HepG2 (cell line): ENCODE data around the gene NPC1. TPM values are rescaled to one million over a fixed set of nuclear protein-coding genes. Genes with fewer than 3 reads are reported as not detected.

Experiments
- E2F5 ChIP-seq: sonication (generic); formaldehyde crosslinking; conservative IDR thresholded peaks from 2 replicates; pipeline ENCODE4 v1.4.0; 2020; ENCODE audit warnings: missing genetic modification reagents
- FOXM1 ChIP-seq: sonication (generic); formaldehyde crosslinking; IDR thresholded peaks from 2 replicates; pipeline ENCODE4 v1.5.0; 2020; ENCODE audit warnings: missing genetic modification reagents
- GLI4 ChIP-seq: sonication (generic); formaldehyde crosslinking; IDR thresholded peaks from 2 replicates; pipeline ENCODE4 v1.5.1; 2020; ENCODE audit warnings: missing genetic modification reagents, mild to moderate bottlenecking, moderate library complexity, borderline replicate concordance
- HNRNPH1 ChIP-seq: fragments of 200-400 bp; formaldehyde crosslinking; optimal IDR thresholded peaks from 2 replicates; pipeline ENCODE3; 2017; ENCODE audit warnings: mild to moderate bottlenecking, low read depth, low read length
- KDM2A ChIP-seq: sonication (generic); formaldehyde crosslinking; IDR thresholded peaks from 2 replicates; pipeline ENCODE4 v1.4.0; 2020; ENCODE audit warnings: low read depth, missing genetic modification reagents, borderline replicate concordance
- KLF13 ChIP-seq: sonication (generic); formaldehyde crosslinking; IDR thresholded peaks from 2 replicates; pipeline ENCODE4 v1.4.0; 2020; ENCODE audit warnings: mild to moderate bottlenecking, missing genetic modification reagents
- MLLT10 ChIP-seq: sonication (generic); formaldehyde crosslinking; IDR thresholded peaks from 2 replicates; pipeline ENCODE4 v1.4.0; 2020; ENCODE audit warnings: missing genetic modification reagents
- MYNN ChIP-seq: sonication (generic); formaldehyde crosslinking; IDR thresholded peaks from 2 replicates; pipeline ENCODE4 v1.4.0; 2020; ENCODE audit warnings: mild to moderate bottlenecking, low read depth, missing genetic modification reagents
- NKX3-1 ChIP-seq: sonication (generic); formaldehyde crosslinking; IDR thresholded peaks from 2 replicates; pipeline ENCODE4 v1.5.0; 2020; ENCODE audit warnings: missing genetic modification reagents
- POLR2AphosphoS5 ChIP-seq: IDR thresholded peaks from 2 replicates; pipeline ENCODE4 v1.6.1; 2012; ENCODE audit warnings: low read depth, low read length
- POLR2G ChIP-seq: fragments of 200-400 bp; formaldehyde crosslinking; IDR thresholded peaks from 2 replicates; pipeline ENCODE4 v1.6.1; 2018; ENCODE audit warnings: mild to moderate bottlenecking, low read depth, low read length, moderate library complexity
- RAD51 ChIP-seq: fragments of 450-650 bp; IDR thresholded peaks from 2 replicates; pipeline ENCODE4 v1.6.1; 2016; ENCODE audit warnings: borderline replicate concordance
- RXRA ChIP-seq: sonication (generic); formaldehyde crosslinking; IDR thresholded peaks from 2 replicates; pipeline ENCODE4 v1.5.1; 2020; ENCODE audit warnings: missing genetic modification reagents
- SRSF1 ChIP-seq: fragments of 200-400 bp; formaldehyde crosslinking; optimal IDR thresholded peaks from 2 replicates; pipeline ENCODE3; 2017; ENCODE audit warnings: mild to moderate bottlenecking, low read depth, low read length, moderate library complexity
- ZBTB3 ChIP-seq: sonication (generic); formaldehyde crosslinking; IDR thresholded peaks from 2 replicates; pipeline ENCODE4 v1.4.0; 2020; ENCODE audit warnings: low read depth, mild to moderate bottlenecking, moderate library complexity, missing genetic modification reagents, borderline replicate concordance
- ZFAT ChIP-seq: sonication (generic); formaldehyde crosslinking; conservative IDR thresholded peaks from 2 replicates; pipeline ENCODE4 v1.8.1; 2023; ENCODE audit warnings: missing genetic modification reagents, inconsistent platforms
- ZNF234 ChIP-seq: sonication (generic); formaldehyde crosslinking; conservative IDR thresholded peaks from 2 replicates; pipeline ENCODE4 v1.5.1; 2020; ENCODE audit warnings: mild to moderate bottlenecking, missing genetic modification reagents
- ZNF350 ChIP-seq: sonication (generic); formaldehyde crosslinking; IDR thresholded peaks from 2 replicates; pipeline ENCODE4 v1.4.0; 2020; ENCODE audit warnings: mild to moderate bottlenecking, low read depth, missing genetic modification reagents, borderline replicate concordance
- ZNF614 ChIP-seq: IDR thresholded peaks from 2 replicates; pipeline ENCODE4 v1.6.1; 2018; ENCODE audit warnings: missing biosample characterization, missing genetic modification reagents, inconsistent platforms, borderline replicate concordance
- ZNF615 ChIP-seq: sonication (generic); formaldehyde crosslinking; IDR thresholded peaks from 2 replicates; pipeline ENCODE4 v1.5.0; 2020; ENCODE audit warnings: mild to moderate bottlenecking, missing genetic modification reagents, borderline replicate concordance
- ZNF629 ChIP-seq: sonication (generic); formaldehyde crosslinking; conservative IDR thresholded peaks from 2 replicates; pipeline ENCODE4 v1.5.0; 2020; ENCODE audit warnings: missing genetic modification reagents
- ZNF703 ChIP-seq: sonication (generic); formaldehyde crosslinking; IDR thresholded peaks from 2 replicates; pipeline ENCODE4 v1.5.1; 2020; ENCODE audit warnings: missing genetic modification reagents, mild to moderate bottlenecking, moderate library complexity, borderline replicate concordance
- ZNF883 ChIP-seq: sonication (generic); formaldehyde crosslinking; IDR thresholded peaks from 2 replicates; pipeline ENCODE4 v1.5.1; 2020; ENCODE audit warnings: mild to moderate bottlenecking, missing genetic modification reagents; ENCODE audit errors: not compliant biosample characterization
- ZSCAN20 ChIP-seq: sonication (generic); formaldehyde crosslinking; IDR thresholded peaks from 2 replicates; pipeline ENCODE4 v1.4.0; 2020; ENCODE audit warnings: missing genetic modification reagents, mild to moderate bottlenecking, borderline replicate concordance
- polyA plus RNA-seq, 8 experiments: library from polyadenylated mRNA; depleted of rRNA in 3 of 8; stranded (reverse) in 7 of 8; unstranded in 1 of 8; fragments of >200 nt; fragmentation: Illumina TruSeq in 4 of 8; extraction: Trizol in 4 of 8; gene quantifications; 2 replicates each; pipeline versions ENCODE4 v1.2.1 to v1.2.3, GENCODE V29; 2011 to 2016; ENCODE audit warnings: low read depth in 4 of 8, missing spikeins in 1 of 8, mixed read lengths in 1 of 8; ENCODE audit not compliant: insufficient read depth in 1 of 8
- total RNA-seq, 5 experiments: library from RNA; depleted of rRNA; stranded (reverse); fragments of >200 nt; fragmentation: Illumina TruSeq; extraction: Trizol; gene quantifications; 2 replicates each; pipeline ENCODE4 v1.2.3, GENCODE V29; 2016; ENCODE audit warnings: low read depth in 1 of 5
- TF ChIP-seq, protein P1 (sequence below): sonication (generic); formaldehyde crosslinking; IDR thresholded peaks from 2 replicates; pipeline ENCODE4 v1.8.0; 2022; ENCODE audit warnings: low read depth, missing genetic modification reagents
- TF ChIP-seq, protein P2 (sequence below), 2 experiments: fragments of 450-650 bp in 1 of 2; sonication (generic) in 1 of 2; formaldehyde crosslinking; IDR thresholded peaks; 2 replicates each; pipeline versions ENCODE4 v1.5.0 to v1.8.0; 2020 to 2022; ENCODE audit warnings: mild to moderate bottlenecking in 1 of 2, missing genetic modification reagents in 1 of 2

Gene NPC1
- total and polyA plus RNA-seq, 2 of the 13 experiments (the other 11 are each of a cell fraction or from before 2014, with no cell fraction given): 46.5 to 114 TPM

DNA sequence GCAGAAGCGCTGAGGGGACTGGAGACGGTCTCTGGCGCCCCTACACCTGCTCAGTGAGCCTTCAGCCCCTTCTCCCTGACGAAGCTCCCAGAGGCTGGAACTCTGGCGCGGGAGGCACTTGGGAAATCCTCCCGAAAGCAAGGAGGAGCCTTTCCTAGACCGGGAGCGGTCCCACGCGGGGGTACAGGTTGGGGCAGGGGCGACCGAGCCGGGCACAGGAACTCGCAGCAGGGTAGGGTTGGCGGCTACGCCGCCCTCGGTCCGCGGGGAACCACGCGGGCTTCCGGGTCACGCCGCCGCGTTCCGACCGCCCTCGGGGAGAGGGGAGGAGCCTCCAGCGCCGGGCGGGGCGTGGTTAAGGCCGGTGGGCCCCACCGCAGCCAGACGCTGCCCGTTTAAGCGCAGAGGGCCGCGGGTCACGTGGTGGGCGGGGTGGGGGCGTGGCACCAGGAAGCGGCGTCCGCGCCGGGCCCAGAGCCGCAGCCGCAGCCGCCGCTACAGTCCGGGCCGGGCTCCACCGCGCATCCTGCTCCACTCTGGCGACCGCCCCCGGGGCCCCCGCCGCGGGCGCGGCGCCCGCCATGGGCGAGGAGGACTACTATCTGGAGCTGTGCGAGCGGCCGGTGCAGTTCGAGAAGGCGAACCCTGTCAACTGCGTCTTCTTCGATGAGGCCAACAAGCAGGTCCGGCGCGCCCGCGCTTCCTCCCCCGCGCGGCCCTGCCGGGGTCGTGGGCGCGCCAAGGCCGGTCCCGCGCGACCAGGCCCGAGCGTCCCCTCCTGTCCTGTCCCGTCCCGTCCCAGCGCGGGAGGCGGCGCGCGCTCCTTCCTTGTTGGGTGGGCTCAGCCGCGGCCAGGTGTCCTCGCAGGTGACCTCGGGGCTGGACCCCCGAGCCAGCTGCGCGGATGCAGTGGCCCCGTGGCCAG, 83.0 kb downstream of the NPC1 start, which contains the start of gene RMC1 (continued):
- TF ChIP-seq, protein P1, sequence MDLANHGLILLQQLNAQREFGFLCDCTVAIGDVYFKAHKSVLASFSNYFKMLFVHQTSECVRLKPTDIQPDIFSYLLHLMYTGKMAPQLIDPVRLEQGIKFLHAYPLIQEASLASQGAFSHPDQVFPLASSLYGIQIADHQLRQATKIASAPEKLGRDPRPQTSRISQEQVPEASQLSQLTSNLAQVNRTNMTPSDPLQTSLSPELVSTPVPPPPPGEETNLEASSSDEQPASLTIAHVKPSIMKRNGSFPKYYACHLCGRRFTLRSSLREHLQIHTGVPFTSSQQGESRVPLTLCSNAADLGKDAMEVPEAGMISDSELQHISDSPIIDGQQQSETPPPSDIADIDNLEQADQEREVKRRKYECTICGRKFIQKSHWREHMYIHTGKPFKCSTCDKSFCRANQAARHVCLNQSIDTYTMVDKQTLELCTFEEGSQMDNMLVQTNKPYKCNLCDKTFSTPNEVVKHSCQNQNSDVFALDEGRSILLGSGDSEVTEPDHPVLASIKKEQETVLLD: no peak; the same call in none of the 2 replicates
- peak; percentile 61 for TF ChIP-seq NKX3-1
- TF ChIP-seq ZNF614 (CRISPR knock-in tag): no peak; the same call in 1 of the 2 replicates
- TF ChIP-seq ZNF629 (CRISPR knock-in tag): no peak
- no peak for TF ChIP-seq ZNF615
- peak; percentile 81 for TF ChIP-seq KDM2A (CRISPR knock-in tag)
- no peak for TF ChIP-seq KLF13
- no peak for TF ChIP-seq ZNF883 (CRISPR knock-in tag)
- TF ChIP-seq ZNF350 (CRISPR knock-in tag): peak; percentile 75
- TF ChIP-seq ZBTB3 (CRISPR knock-in tag): peak; percentile 33; the same call in 1 of the 2 replicates
- no peak for TF ChIP-seq HNRNPH1
- peak; percentile 97 for TF ChIP-seq POLR2G
- no peak for TF ChIP-seq FOXM1 (CRISPR knock-in tag)
- 0 out of 2 replicates have a peak, but pooled peaks have one; percentile 17 for TF ChIP-seq GLI4 (CRISPR knock-in tag)
- no peak for TF ChIP-seq ZFAT (CRISPR knock-in tag)
- TF ChIP-seq MYNN (CRISPR knock-in tag): no peak; the same call in 1 of the 2 replicates
- TF ChIP-seq ZNF703 (CRISPR knock-in tag): no peak
- TF ChIP-seq RXRA: 0 out of 2 replicates have a peak, but pooled peaks have one; percentile 45
- TF ChIP-seq, protein P2, sequence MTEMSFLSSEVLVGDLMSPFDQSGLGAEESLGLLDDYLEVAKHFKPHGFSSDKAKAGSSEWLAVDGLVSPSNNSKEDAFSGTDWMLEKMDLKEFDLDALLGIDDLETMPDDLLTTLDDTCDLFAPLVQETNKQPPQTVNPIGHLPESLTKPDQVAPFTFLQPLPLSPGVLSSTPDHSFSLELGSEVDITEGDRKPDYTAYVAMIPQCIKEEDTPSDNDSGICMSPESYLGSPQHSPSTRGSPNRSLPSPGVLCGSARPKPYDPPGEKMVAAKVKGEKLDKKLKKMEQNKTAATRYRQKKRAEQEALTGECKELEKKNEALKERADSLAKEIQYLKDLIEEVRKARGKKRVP (CRISPR knock-in tag; IDR thresholded peaks at IDR 0.05): peak in 1 of 2 experiments; percentile 60; a peak in 1 of 4 replicates
- TF ChIP-seq ZSCAN20: no peak
- TF ChIP-seq E2F5 (CRISPR knock-in tag): peak; percentile 43; the same call in 1 of the 2 replicates
- TF ChIP-seq RAD51: peak; percentile 75; the same call in 1 of the 2 replicates
- no peak for TF ChIP-seq MLLT10 (CRISPR knock-in tag)
- peak; percentile 71; the same call in 1 of the 2 replicates for TF ChIP-seq ZNF234 (CRISPR knock-in tag)
- peak; percentile 88 for TF ChIP-seq POLR2AphosphoS5
- TF ChIP-seq SRSF1: no peak
